SK-N-SH (cell line): Measurements from ENCODE around the gene IFNA8. TPM values are rescaled to one million over a fixed set of nuclear protein-coding genes. Genes with fewer than 3 reads are reported as not detected.
"Not testable (repeated sequence)": the region's sequence is repeated elsewhere in the genome, so short reads cannot be mapped to it uniquely, and the experiment has no call there.

Experiments used
- CTCF ChIA-PET: fragments of 300-600, 350-600 bp; formaldehyde crosslinking; extraction: SDS; loops from one replicate; lab custom pipeline; 2021; lab: Yijun Ruan, JAX
- POLR2A ChIA-PET: fragments of 350-600 bp; sonication (Branson Sonifier 250); formaldehyde crosslinking; extraction: SDS; loops from one replicate; lab custom pipeline; 2020; ENCODE audit warnings: antibody characterized with exemption, inconsistent platforms; lab: Yijun Ruan, JAX
- DNase-seq: peaks from one replicate; pipeline ENCODE4 v3.0.0; 2012
- H2AFZ ChIP-seq: fragments of 200-600 bp; sonication (generic); 2 replicates; pipeline ENCODE4 v1.8.1; 2016; ENCODE audit warnings: antibody characterized with exemption, mild to moderate bottlenecking, low read depth
- H3F3A ChIP-seq: fragments of 200-600 bp; sonication (generic); replicated peaks from 2 replicates; pipeline ENCODE3; 2016; ENCODE audit warnings: antibody characterized with exemption, mild to moderate bottlenecking; ENCODE audit not compliant: insufficient read depth
- H3K27ac ChIP-seq, 2 experiments: fragments of 200-500 bp in 1 of 2; fragments of 200-600 bp in 1 of 2; sonication (Bioruptor generic) in 1 of 2; sonication (generic), shearing (Covaris generic) in 1 of 2; 2 replicates each; pipeline versions ENCODE4 v1.5.1 to v1.6.1; 2014 to 2016; ENCODE audit warnings: low read depth in 2 of 2, inconsistent platforms in 1 of 2, low read length in 1 of 2, mild to moderate bottlenecking in 1 of 2, mixed read lengths in 1 of 2
- H3K27me3 ChIP-seq: fragments of 200-600 bp; sonication (generic), shearing (Covaris generic); 2 replicates; pipeline ENCODE4 v1.6.1; 2016; ENCODE audit warnings: mixed run types; ENCODE audit not compliant: insufficient read depth
- H3K36me3 ChIP-seq, 2 experiments: fragments of 200-500 bp in 1 of 2; fragments of 200-600 bp in 1 of 2; sonication (Bioruptor generic) in 1 of 2; sonication (generic) in 1 of 2; replicated peaks in 1 of 2; 2 replicates each; pipeline versions ENCODE3 to v1.5.1; 2014 to 2016; ENCODE audit warnings: low read length in 1 of 2, mild to moderate bottlenecking in 1 of 2; ENCODE audit not compliant: insufficient read depth in 2 of 2, control insufficient read depth in 1 of 2
- H3K4me1 ChIP-seq, 2 experiments: fragments of 200-500 bp in 1 of 2; fragments of 200-600 bp in 1 of 2; sonication (Bioruptor generic) in 1 of 2; sonication (generic), shearing (Covaris generic) in 1 of 2; 2 replicates each; pipeline versions ENCODE4 v1.5.1 to v1.6.1; 2014 to 2016; ENCODE audit warnings: low read depth in 1 of 2, low read length in 1 of 2, mixed run types in 1 of 2; ENCODE audit not compliant: insufficient read depth in 2 of 2, control insufficient read depth in 1 of 2
- H3K4me2 ChIP-seq: fragments of 200-600 bp; sonication (generic), shearing (Covaris generic); 2 replicates; pipeline ENCODE4 v1.6.1; 2017; ENCODE audit warnings: mixed run types
- H3K4me3 ChIP-seq, 2 experiments: fragments of 200-500 bp in 1 of 2; fragments of 200-600 bp in 1 of 2; sonication (Bioruptor generic) in 1 of 2; sonication (generic), shearing (Covaris generic) in 1 of 2; 2 replicates each; pipeline versions ENCODE4 v1.5.1 to v1.8.1; 2014 to 2016; ENCODE audit warnings: low read depth in 2 of 2, inconsistent platforms in 1 of 2, low read length in 1 of 2, mild to moderate bottlenecking in 1 of 2, mixed read lengths in 1 of 2, moderate library complexity in 1 of 2
- H3K79me2 ChIP-seq: fragments of 200-600 bp; sonication (generic); 2 replicates; pipeline ENCODE4 v1.8.1; 2017; ENCODE audit warnings: mild to moderate bottlenecking; ENCODE audit not compliant: insufficient read depth
- H3K9ac ChIP-seq: fragments of 200-600 bp; sonication (generic); 2 replicates; pipeline ENCODE4 v1.6.1; 2017; ENCODE audit warnings: mixed run types
- H3K9me2 ChIP-seq: fragments of 200-600 bp; sonication (generic); 2 replicates; pipeline ENCODE4 v1.6.1; 2017; ENCODE audit warnings: mixed run types
- H3K9me3 ChIP-seq: fragments of 200-600 bp; sonication (generic); 2 replicates; pipeline ENCODE4 v1.6.1; 2017; ENCODE audit warnings: mixed run types, mild to moderate bottlenecking, moderate library complexity
- H4K20me1 ChIP-seq: fragments of 200-600 bp; sonication (generic); 2 replicates; pipeline ENCODE4 v1.6.1; 2017; ENCODE audit warnings: mild to moderate bottlenecking, mixed run types; ENCODE audit not compliant: insufficient read depth
- CTCF ChIP-seq: fragments of 200-600 bp; sonication (generic); IDR thresholded peaks from 2 replicates; pipeline ENCODE4 v1.6.1; 2017; ENCODE audit warnings: antibody characterized with exemption, mild to moderate bottlenecking, moderate library complexity
- EZH2phosphoT487 ChIP-seq: fragments of 200-600 bp; sonication (generic); IDR thresholded peaks from 2 replicates; pipeline ENCODE4 v1.6.1; 2017; ENCODE audit warnings: low read depth, mixed run types, mild to moderate bottlenecking, antibody characterized with exemption, moderate library complexity, borderline replicate concordance
- FOXJ3 ChIP-seq: sonication (generic); formaldehyde crosslinking; IDR thresholded peaks from 2 replicates; pipeline ENCODE4 v1.5.1; 2020; ENCODE audit warnings: mild to moderate bottlenecking, missing genetic modification reagents
- GATA2 ChIP-seq: sonication (generic); formaldehyde crosslinking; IDR thresholded peaks from 2 replicates; pipeline ENCODE4 v1.5.0; 2020; ENCODE audit warnings: mild to moderate bottlenecking, missing genetic modification reagents
- JUND ChIP-seq: IDR thresholded peaks from 2 replicates; pipeline ENCODE4 v1.4.0; 2012
- MAX ChIP-seq: IDR thresholded peaks from 2 replicates; pipeline ENCODE4 v1.4.0; 2012; ENCODE audit warnings: low read depth
- MXI1 ChIP-seq: IDR thresholded peaks from 2 replicates; pipeline ENCODE4 v1.6.1; 2012; ENCODE audit warnings: mild to moderate bottlenecking, low read depth, low read length, improper control_type of control experiment
- NFIC ChIP-seq: IDR thresholded peaks from 2 replicates; pipeline ENCODE4 v1.4.0; 2012; ENCODE audit warnings: borderline replicate concordance
- NRF1 ChIP-seq: IDR thresholded peaks from 2 replicates; pipeline ENCODE4 v1.6.1; 2012; ENCODE audit warnings: low read depth, mild to moderate bottlenecking, low read length
- POLR2AphosphoS5 ChIP-seq: IDR thresholded peaks from 2 replicates; pipeline ENCODE4 v1.6.1; 2012; ENCODE audit warnings: low read depth, low read length
- RCOR1 ChIP-seq: fragments of 150-350 bp; IDR thresholded peaks from 2 replicates; pipeline ENCODE4 v1.6.1; 2017; ENCODE audit warnings: antibody characterized with exemption, low read length
- RFX5 ChIP-seq: IDR thresholded peaks from 2 replicates; pipeline ENCODE4 v1.6.1; 2012; ENCODE audit warnings: mild to moderate bottlenecking, improper control_type of control experiment, low read length
- SIN3A ChIP-seq: IDR thresholded peaks from 2 replicates; pipeline ENCODE4 v1.6.1; 2012; ENCODE audit warnings: low read depth, mild to moderate bottlenecking, low read length, moderate library complexity, borderline replicate concordance
- SMC3 ChIP-seq: IDR thresholded peaks from 2 replicates; pipeline ENCODE4 v1.6.1; 2012; ENCODE audit warnings: low read depth, low read length, improper control_type of control experiment
- TAF1 ChIP-seq: IDR thresholded peaks from 2 replicates; pipeline ENCODE4 v1.6.1; 2012; ENCODE audit warnings: low read depth, mild to moderate bottlenecking, low read length, moderate library complexity, borderline replicate concordance
- TCF12 ChIP-seq: IDR thresholded peaks from 2 replicates; pipeline ENCODE4 v1.4.0; 2012
- YY1 ChIP-seq: IDR thresholded peaks from 2 replicates; pipeline ENCODE4 v1.4.0; 2012; ENCODE audit warnings: low read depth, mild to moderate bottlenecking
- WGBS: methylation state at CpG from one replicate; pipeline ENCODE4 v1.1.6; 2017; ENCODE audit warnings: low lambda C conversion rate; 5-methylcytosine and 5-hydroxymethylcytosine counted together
- polyA plus RNA-seq, 3 experiments: library from polyadenylated mRNA; depleted of rRNA; stranded (reverse); fragments of >200 nt; gene quantifications; 2 replicates each; pipeline ENCODE4 v1.2.3, GENCODE V29; 2012
- TF ChIP-seq, protein P1 (sequence below): fragments of 150-350 bp; IDR thresholded peaks from 2 replicates; pipeline ENCODE4 v1.6.1; 2016; ENCODE audit warnings: mild to moderate bottlenecking, low read depth, low read length

IFNA8 gene
- polyA plus RNA-seq, 1 of the 3 experiments (the other 2 are of a cell fraction): not detected

DNA sequence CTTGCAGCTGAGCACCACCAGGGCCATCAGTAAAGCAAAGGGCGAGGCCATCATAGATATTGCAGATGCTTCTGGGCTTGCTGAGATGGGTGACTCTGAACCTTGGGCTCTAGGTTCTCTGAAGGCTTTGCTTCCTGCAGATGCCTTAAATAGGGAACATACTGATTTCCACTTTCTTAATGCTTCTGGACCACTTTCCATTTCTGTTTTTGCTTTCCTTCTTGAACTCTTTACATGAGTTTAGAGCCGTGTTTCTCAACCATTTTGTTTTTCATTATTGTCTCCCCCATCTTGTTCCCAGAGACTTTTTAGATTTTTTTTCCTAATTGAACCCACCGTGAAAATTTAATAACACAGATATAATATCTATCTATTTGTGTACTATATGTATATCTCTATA is 41.0 kb upstream of the IFNA8 start, which contains the start of gene IFNA13:
Gene IFNA13, minus strand, starts transcription at position 101 of the 400 bp plus-strand sequence. Its CDS starts 47 bp downstream, at position 54.
- no peaks in the 10 kb centered on the region for H3K79me2 ChIP-seq
- no peak within 1 kb of the TSS for H2AFZ ChIP-seq
- H3K36me3 ChIP-seq: no peaks in the 10 kb centered on the region
- CTCF ChIA-PET: interaction anchor here (1.4 kb wide), 1 partner anchor 28 kb away, joined by 4 read pairs; no protein-coding TSS in a partner anchor
- H4K20me1 ChIP-seq: no peaks in the 10 kb centered on the region
- no peaks in the 10 kb centered on the region for H3F3A ChIP-seq
- no peak within 1 kb of the TSS for H3K4me3 ChIP-seq
- H3K27me3 ChIP-seq: no peaks in the 10 kb centered on the region; the same call in 1 of the 2 replicates
- 3% methylated on average over 3 of the region's 3 CpGs for WGBS
- H3K27ac ChIP-seq: no peak within 1 kb of the TSS
- H3K4me2 ChIP-seq: no peak within 1 kb of the TSS
- no peak within 1 kb of the TSS for H3K9ac ChIP-seq
- DNase-seq: no peak
- no peaks in the 10 kb centered on the region for H3K9me2 ChIP-seq
- POLR2A ChIA-PET: no interaction called here
- no peak for TF ChIP-seq JUND
- TF ChIP-seq RCOR1: no peak
- TF ChIP-seq SIN3A: no peak
- TF ChIP-seq, protein P1, sequence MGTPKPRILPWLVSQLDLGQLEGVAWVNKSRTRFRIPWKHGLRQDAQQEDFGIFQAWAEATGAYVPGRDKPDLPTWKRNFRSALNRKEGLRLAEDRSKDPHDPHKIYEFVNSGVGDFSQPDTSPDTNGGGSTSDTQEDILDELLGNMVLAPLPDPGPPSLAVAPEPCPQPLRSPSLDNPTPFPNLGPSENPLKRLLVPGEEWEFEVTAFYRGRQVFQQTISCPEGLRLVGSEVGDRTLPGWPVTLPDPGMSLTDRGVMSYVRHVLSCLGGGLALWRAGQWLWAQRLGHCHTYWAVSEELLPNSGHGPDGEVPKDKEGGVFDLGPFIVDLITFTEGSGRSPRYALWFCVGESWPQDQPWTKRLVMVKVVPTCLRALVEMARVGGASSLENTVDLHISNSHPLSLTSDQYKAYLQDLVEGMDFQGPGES: no peak
- TF ChIP-seq CTCF: no peak
- no peak for TF ChIP-seq TCF12
- no peak for TF ChIP-seq FOXJ3
- TF ChIP-seq TAF1: no peak
- no peak for TF ChIP-seq EZH2phosphoT487
- no peak for TF ChIP-seq GATA2 (CRISPR knock-in tag)
- no peak for TF ChIP-seq MAX
- TF ChIP-seq RFX5: no peak
- TF ChIP-seq NRF1: no peak
- TF ChIP-seq SMC3: no peak
- no peak for TF ChIP-seq YY1
- TF ChIP-seq NFIC: no peak
- no peak for TF ChIP-seq MXI1
- no peak for TF ChIP-seq POLR2AphosphoS5
- no peaks in the 10 kb centered on the region for H3K9me3 ChIP-seq
- no peaks in the 10 kb centered on the region for H3K4me1 ChIP-seq

- H3K4me3 ChIP-seq, H3K27me3 ChIP-seq, POLR2A ChIA-PET, H4K20me1 ChIP-seq, H3K4me1 ChIP-seq, H3K4me2 ChIP-seq, H3K9ac ChIP-seq, H3K9me2 ChIP-seq, H3F3A ChIP-seq, H3K27ac ChIP-seq, H2AFZ ChIP-seq, H3K9me3 ChIP-seq, DNase-seq, H3K36me3 ChIP-seq, H3K79me2 ChIP-seq: not testable (repeated sequence)
- CTCF ChIA-PET: interaction anchor here (1.0 kb wide), 2 partner anchors 26 to 53 kb away, joined by 3 to 5 read pairs; no protein-coding TSS in a partner anchor
- WGBS: 4% methylated on average over 3 of the region's 4 CpGs
Measured at GRCh38 chr9:21371467-21371866, 37.5 kb upstream of the IFNA8 start.
